ENCODE measurements around the gene GIGYF2.

Gene GIGYF2

GRCh38 chr2:232866104-232866503 is 169.0 kb downstream of the GIGYF2 start:
- DNase-seq (ENCODE audit: low read depth in 2 of 2): no peak

- DNase-seq (ENCODE audit: low read depth in 2 of 2): no peak
These were observed 172.2 kb downstream of the GIGYF2 start for GRCh38 chr2:232869138-232870017.

- DNase-seq (ENCODE audit: low read depth in 2 of 2): no peak
These were observed 173.1 kb downstream of the GIGYF2 start, which contains the start of gene SNORC for GRCh38 chr2:232870018-232870765. Gene SNORC, plus strand, starts transcription at chr2:232870264. Its CDS starts 78 bp downstream, at chr2:232870342.

GRCh38 chr2:232870766-232871371 is 173.7 kb downstream of the GIGYF2 start:
- DNase-seq (ENCODE audit: low read depth in 2 of 2): no peak

GRCh38 chr2:232871418-232871834 is 174.3 kb downstream of the GIGYF2 start:
- DNase-seq (ENCODE audit: low read depth in 2 of 2): no peak

- no peak for DNase-seq (ENCODE audit: low read depth in 2 of 2)
These were observed 175.0 kb downstream of the GIGYF2 start for GRCh38 chr2:232871835-232872736.

GRCh38 chr2:232872826-232873225 is 175.7 kb downstream of the GIGYF2 start:
- DNase-seq (ENCODE audit: low read depth in 2 of 2): no peak

- no peak for DNase-seq (ENCODE audit: low read depth in 2 of 2)
These were observed 176.3 kb downstream of the GIGYF2 start for GRCh38 chr2:232873292-232873908.

- DNase-seq (ENCODE audit: low read depth in 2 of 2): no peak
These were observed 176.9 kb downstream of the GIGYF2 start for GRCh38 chr2:232873909-232874641.

- no peak for DNase-seq (ENCODE audit: low read depth in 2 of 2)
These were observed 177.6 kb downstream of the GIGYF2 start for GRCh38 chr2:232874677-232875223.

GRCh38 chr2:232875256-232876121 is 178.4 kb downstream of the GIGYF2 start:
- no peak for DNase-seq (ENCODE audit: low read depth in 2 of 2)

- peak in 1 of 2 donors; percentile 36 for DNase-seq (ENCODE audit: low read depth in 2 of 2)
These were observed 179.2 kb downstream of the GIGYF2 start for GRCh38 chr2:232876161-232876977.

GRCh38 chr2:232876978-232877441 is 179.9 kb downstream of the GIGYF2 start:
- DNase-seq (ENCODE audit: low read depth in 2 of 2): no peak

GRCh38 chr2:232877940-232878511 is 180.9 kb downstream of the GIGYF2 start:
- DNase-seq (ENCODE audit: low read depth in 2 of 2): no peak

GRCh38 chr2:232878855-232879617 is 181.9 kb downstream of the GIGYF2 start:
- DNase-seq (ENCODE audit: low read depth in 2 of 2): no peak

- DNase-seq (ENCODE audit: low read depth in 2 of 2): no peak
These were observed 182.7 kb downstream of the GIGYF2 start for GRCh38 chr2:232879618-232880494.

Measured in stimulated activated CD4-positive, alpha-beta T cell treated with anti-CD3 and anti-CD28 coated beads, Interleukin-1b, Interleukin-23, amount 100 ng/mL, for 4 hours (primary cell).